HCT116 (cell line): ENCODE results near the gene LAYN.

Experiments used
- ATF3 ChIP-seq: IDR thresholded peaks from 2 replicates; pipeline ENCODE4 v1.6.1; 2012
- CTCF ChIP-seq, 3 experiments: fragments of 200-600 bp in 1 of 3; sonication (generic) in 1 of 3; IDR thresholded peaks in 2 of 3; conservative IDR thresholded peaks in 1 of 3; 2 replicates each; pipeline ENCODE4 v1.5.1; 2012 to 2017; ENCODE audit warnings: low read depth in 2 of 3, low read length in 2 of 3, antibody characterized with exemption in 1 of 3, borderline replicate concordance in 1 of 3, control low read depth in 1 of 3, mild to moderate bottlenecking in 1 of 3, mixed read lengths in 1 of 3, mixed run types in 1 of 3, moderate library complexity in 1 of 3; ENCODE audit not compliant: insufficient read depth in 1 of 3
- ELF1 ChIP-seq: IDR thresholded peaks from 2 replicates; pipeline ENCODE4 v1.6.1; 2012; ENCODE audit warnings: low read depth, borderline replicate concordance
- EZH2 ChIP-seq: fragments of 200-600 bp; sonication (generic); IDR thresholded peaks from 2 replicates; pipeline ENCODE4 v1.6.1; 2017; ENCODE audit warnings: antibody characterized with exemption, mixed run types
- EZH2phosphoT487 ChIP-seq: fragments of 200-600 bp; IDR thresholded peaks from 2 replicates; pipeline ENCODE4 v1.6.1; 2018; ENCODE audit warnings: antibody characterized with exemption, borderline replicate concordance
- FOSL1 ChIP-seq: IDR thresholded peaks from 2 replicates; pipeline ENCODE4 v1.6.1; 2012; ENCODE audit warnings: low read depth
- JUND ChIP-seq: IDR thresholded peaks from 2 replicates; pipeline ENCODE4 v1.6.1; 2012
- MAX ChIP-seq: IDR thresholded peaks from 2 replicates; pipeline ENCODE4 v1.6.1; 2012
- POLR2A ChIP-seq: IDR thresholded peaks from 2 replicates; pipeline ENCODE4 v1.7.0; 2011; ENCODE audit warnings: borderline replicate concordance; ENCODE audit not compliant: insufficient read depth, insufficient read length; ENCODE audit errors: extremely low read depth
- REST ChIP-seq: IDR thresholded peaks from 2 replicates; pipeline ENCODE4 v1.6.1; 2012; ENCODE audit warnings: low read depth
- SRF ChIP-seq: IDR thresholded peaks from 2 replicates; pipeline ENCODE4 v1.6.1; 2012; ENCODE audit warnings: low read depth
- TCF7L2 ChIP-seq: IDR thresholded peaks from 2 replicates; pipeline ENCODE4 v1.7.0; 2011; ENCODE audit warnings: borderline replicate concordance, inconsistent platforms; ENCODE audit not compliant: insufficient read depth, insufficient read length; ENCODE audit errors: extremely low read depth
- ZNF274 ChIP-seq: fragments of 200-500 bp; sonication (Bioruptor generic); IDR thresholded peaks from 2 replicates; pipeline ENCODE4 v1.6.1; 2014; ENCODE audit warnings: mild to moderate bottlenecking, low read depth, low read length, inconsistent platforms

- TF ChIP-seq CTCF (IDR thresholded peaks at IDR 0.05 in 2 of 3, conservative IDR thresholded peaks at IDR 0.05 in 1 of 3; ENCODE audit: borderline replicate concordance in 1 of 3, insufficient read depth in 1 of 3, low read depth in 2 of 3, low read length in 2 of 3) (no peak), MAX (no peak), EZH2 (no peak), ZNF274 (no peak), ATF3 (no peak), POLR2A (no peak), JUND (no peak), SRF (no peak), TCF7L2 (no peak), FOSL1 (no peak), ELF1 (no peak), EZH2phosphoT487 (no peak), REST (no peak)
Measured at GRCh38 chr11:111582881-111583280, 42.4 kb downstream of the LAYN start.
